H9 (cell line): ENCODE data around the gene COL18A1. TPM values are rescaled to one million over a fixed set of nuclear protein-coding genes. Genes with fewer than 3 reads are reported as not detected.

Experiments
- DNase-seq: peaks from one replicate; pipeline ENCODE4 v3.0.0-alpha.2; 2017
- H2AFZ ChIP-seq: one replicate; pipeline ENCODE4 v1.6.1; 2013; ENCODE audit warnings: mild to moderate bottlenecking, low read length, control low read depth, moderate library complexity
- H2AK5ac ChIP-seq: 2 replicates; pipeline ENCODE4 v1.6.1; 2013; ENCODE audit warnings: low read length, control low read depth, mixed read lengths; ENCODE audit not compliant: insufficient read length
- H2BK120ac ChIP-seq: one replicate; pipeline ENCODE4 v1.6.1; 2013; ENCODE audit warnings: low read depth, mild to moderate bottlenecking, low read length, control low read depth, inconsistent platforms; ENCODE audit not compliant: poor library complexity, severe bottlenecking
- H2BK12ac ChIP-seq: 2 replicates; pipeline ENCODE4 v1.6.1; 2013; ENCODE audit warnings: low read length, control low read depth, mixed read lengths, low read depth; ENCODE audit not compliant: insufficient read length
- H2BK15ac ChIP-seq: 2 replicates; pipeline ENCODE4 v1.6.1; 2013; ENCODE audit warnings: low read depth, low read length, control low read depth
- H2BK20ac ChIP-seq: one replicate; pipeline ENCODE4 v1.6.1; 2013; ENCODE audit warnings: low read depth, mild to moderate bottlenecking, low read length, control low read depth, inconsistent platforms; ENCODE audit not compliant: poor library complexity, severe bottlenecking
- H2BK5ac ChIP-seq: 2 replicates; pipeline ENCODE4 v1.6.1; 2013; ENCODE audit warnings: low read length, control low read depth, mixed read lengths; ENCODE audit not compliant: insufficient read length
- H3K14ac ChIP-seq: 2 replicates; pipeline ENCODE4 v1.6.1; 2013; ENCODE audit warnings: low read length, control low read depth; ENCODE audit not compliant: insufficient read depth
- H3K18ac ChIP-seq: 2 replicates; pipeline ENCODE4 v1.6.1; 2013; ENCODE audit warnings: low read depth, mild to moderate bottlenecking, mixed read lengths, low read length, control low read depth; ENCODE audit not compliant: insufficient read length
- H3K23ac ChIP-seq: 2 replicates; pipeline ENCODE4 v1.6.1; 2013; ENCODE audit warnings: low read length, control low read depth, mixed read lengths, low read depth; ENCODE audit not compliant: insufficient read length
- H3K23me2 ChIP-seq: 2 replicates; pipeline ENCODE4 v1.6.1; 2013; ENCODE audit warnings: low read depth, mild to moderate bottlenecking, mixed read lengths, low read length, control low read depth; ENCODE audit not compliant: insufficient read length, poor library complexity, severe bottlenecking
- H3K27ac ChIP-seq: 2 replicates; pipeline ENCODE4 v1.5.1; 2013; ENCODE audit warnings: low read length, control low read depth, mixed read lengths, low read depth; ENCODE audit not compliant: insufficient read length
- H3K27me3 ChIP-seq: 2 replicates; pipeline ENCODE4 v1.6.1; 2013; ENCODE audit warnings: low read length, control low read depth, inconsistent platforms; ENCODE audit not compliant: insufficient read depth
- H3K4ac ChIP-seq: 2 replicates; pipeline ENCODE4 v1.6.1; 2013; ENCODE audit warnings: low read depth, mild to moderate bottlenecking, control low read depth, inconsistent platforms, low read length, moderate library complexity
- H3K4me1 ChIP-seq: 2 replicates; pipeline ENCODE4 v1.6.1; 2013; ENCODE audit warnings: low read length, control low read depth, inconsistent platforms; ENCODE audit not compliant: insufficient read depth
- H3K4me2 ChIP-seq: 2 replicates; pipeline ENCODE4 v1.6.1; 2013; ENCODE audit warnings: low read length, control low read depth, mixed read lengths; ENCODE audit not compliant: insufficient read length, insufficient read depth
- H3K56ac ChIP-seq: 2 replicates; pipeline ENCODE4 v1.6.1; 2013; ENCODE audit warnings: low read depth, mild to moderate bottlenecking, mixed read lengths, low read length, control low read depth; ENCODE audit not compliant: insufficient read length
- H3K79me1 ChIP-seq: 2 replicates; pipeline ENCODE4 v1.6.1; 2013; ENCODE audit warnings: low read depth, mild to moderate bottlenecking, moderate library complexity, low read length, control low read depth, inconsistent platforms; ENCODE audit not compliant: insufficient read depth, poor library complexity, severe bottlenecking
- H3K79me2 ChIP-seq: 2 replicates; pipeline ENCODE4 v1.6.1; 2013; ENCODE audit warnings: low read length, control low read depth, inconsistent platforms; ENCODE audit not compliant: insufficient read depth
- H3K9ac ChIP-seq: 2 replicates; pipeline ENCODE4 v1.6.1; 2013; ENCODE audit warnings: low read length, control low read depth, mixed read lengths; ENCODE audit not compliant: insufficient read length; ENCODE audit errors: extremely low read depth
- H3K9me3 ChIP-seq: one replicate; pipeline ENCODE4 v1.6.1; 2013; ENCODE audit warnings: low read depth, low read length, inconsistent platforms; ENCODE audit not compliant: control insufficient read depth
- H3T11ph ChIP-seq: one replicate; pipeline ENCODE4 v1.6.1; 2013; ENCODE audit warnings: mild to moderate bottlenecking, low read length, control low read depth, inconsistent platforms
- H4K20me1 ChIP-seq: one replicate; pipeline ENCODE4 v1.6.1; 2013; ENCODE audit not compliant: control insufficient read depth, insufficient read length, insufficient read depth
- H4K5ac ChIP-seq: 2 replicates; pipeline ENCODE4 v1.6.1; 2013; ENCODE audit warnings: low read depth, mild to moderate bottlenecking, mixed read lengths, low read length, control low read depth; ENCODE audit not compliant: insufficient read length
- H4K8ac ChIP-seq: replicated peaks from 2 replicates; pipeline ENCODE4 v1.6.1; 2013; ENCODE audit warnings: low read length, control low read depth, mixed read lengths, low read depth; ENCODE audit not compliant: insufficient read length
- H4K91ac ChIP-seq: 2 replicates; pipeline ENCODE4 v1.6.1; 2013; ENCODE audit warnings: low read depth, mild to moderate bottlenecking, moderate library complexity, mixed read lengths, low read length, control low read depth; ENCODE audit not compliant: insufficient read length
- H3K27ac Mint-ChIP-seq, 3 experiments: 2 replicates in 2 of 3; 3 replicates in 1 of 3; pipeline ENCODE4 v1.8.0; 2020 to 2021; ENCODE audit warnings: mixed read lengths in 3 of 3, mild to moderate bottlenecking in 1 of 3, moderate library complexity in 1 of 3
- H3K27me3 Mint-ChIP-seq: 2 replicates; pipeline ENCODE4 v1.8.0; 2021; ENCODE audit warnings: low read depth, mild to moderate bottlenecking, moderate library complexity, mixed read lengths
- H3K36me3 Mint-ChIP-seq, 3 experiments: 2 replicates in 2 of 3; 3 replicates in 1 of 3; pipeline ENCODE4 v1.8.0; 2020 to 2021; ENCODE audit warnings: low read depth in 3 of 3, mixed read lengths in 3 of 3; ENCODE audit not compliant: insufficient read depth in 1 of 3
- H3K4me1 Mint-ChIP-seq, 2 experiments: 2 replicates each; pipeline ENCODE4 v1.8.0; 2020; ENCODE audit warnings: mixed read lengths in 2 of 2
- H3K4me3 Mint-ChIP-seq, 2 experiments: 2 replicates in 1 of 2; 3 replicates in 1 of 2; pipeline ENCODE4 v1.8.0; 2020 to 2021; ENCODE audit warnings: mild to moderate bottlenecking in 2 of 2, mixed read lengths in 2 of 2, moderate library complexity in 1 of 2
- H3K9me3 Mint-ChIP-seq, 2 experiments: 2 replicates in 1 of 2; 3 replicates in 1 of 2; pipeline ENCODE4 v1.8.0; 2020; ENCODE audit warnings: mild to moderate bottlenecking in 2 of 2, mixed read lengths in 2 of 2, moderate library complexity in 1 of 2
- WGBS: extraction: QIAGEN DNeasy Blood & Tissue Kit; methylation state at CpG from one replicate; pipeline ENCODE4 v1.1.7; 2013; ENCODE audit warnings: missing lambda C conversion rate, low lambda C conversion rate, mixed read lengths; ENCODE audit not compliant: insufficient read length; ENCODE audit errors: extremely low coverage; 5-methylcytosine and 5-hydroxymethylcytosine counted together
- total RNA-seq: library from RNA; stranded (reverse); gene quantifications from 2 replicates; pipeline ENCODE4 v1.2.1, GENCODE V29; 2021
- TF ChIP-seq, protein P1 (sequence below): fragments of 200-600 bp; sonication (generic); conservative IDR thresholded peaks from 3 replicates; pipeline ENCODE4 v1.8.0; 2021; ENCODE audit warnings: antibody characterized with exemption, mild to moderate bottlenecking

Gene COL18A1
- total RNA-seq, 1 experiment from 2014 or later: 232 TPM

DNA sequence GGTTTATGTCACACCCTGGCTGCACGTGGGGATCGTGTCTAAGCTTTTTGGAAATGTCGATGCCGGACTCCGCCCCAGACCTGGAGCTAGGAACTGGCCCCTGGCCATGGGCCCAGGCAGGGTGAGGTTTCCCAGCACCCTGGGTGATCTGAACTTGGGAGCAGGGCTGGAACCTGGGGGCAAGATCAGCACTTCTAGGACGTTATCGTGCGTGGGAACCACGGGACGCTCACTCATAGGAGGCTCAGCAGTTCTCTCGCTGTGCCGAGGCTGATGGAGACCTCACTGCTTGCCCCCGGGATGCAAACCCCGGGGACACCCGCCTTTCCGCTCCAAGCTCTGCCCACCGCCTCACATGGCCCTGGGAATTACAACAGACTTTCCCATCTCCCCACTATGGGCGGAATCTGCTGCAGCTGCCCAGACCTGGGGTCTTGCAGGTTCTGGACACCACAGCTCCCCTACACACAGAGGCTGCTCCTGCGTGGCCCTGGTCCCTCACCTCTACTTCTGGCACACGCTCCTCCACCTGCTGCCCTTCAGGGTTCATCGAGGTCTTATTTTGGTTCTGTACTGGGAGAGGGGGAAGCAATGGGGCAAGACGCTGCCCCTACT is 35.9 kb downstream of the COL18A1 start:
- Histone ChIP-seq H2BK5ac (no peak overlapping the region), H3K23ac (no peak overlapping the region), H3K56ac (no peak overlapping the region), H2BK20ac (no peak overlapping the region), H3K23me2 (no peaks in the 10 kb centered on the region), H3K4me1 (no peaks in the 10 kb centered on the region), H3K9me3 (no peaks in the 10 kb centered on the region), H3K4me2 (no peak overlapping the region), H3K14ac (no peak overlapping the region; the same call in 1 of the 2 replicates), H4K8ac (no peak overlapping the region), H2AFZ (no peak overlapping the region), H3T11ph (no peak overlapping the region), H3K18ac (no peak overlapping the region), H3K27ac (no peak overlapping the region), H2AK5ac (no peak overlapping the region), H4K5ac (no peak overlapping the region), H4K91ac (no peak overlapping the region), H3K79me1 (peaks cover 23% of the 10 kb centered on the region), H2BK15ac (no peak overlapping the region), H3K79me2 (peaks cover 49% of the 10 kb centered on the region), H2BK120ac (no peak overlapping the region), H3K27me3 (no peaks in the 10 kb centered on the region), H3K9ac (no peak overlapping the region), H3K4ac (no peak overlapping the region), H2BK12ac (no peak overlapping the region), H4K20me1 (no peaks in the 10 kb centered on the region)
- TF ChIP-seq, protein P1, sequence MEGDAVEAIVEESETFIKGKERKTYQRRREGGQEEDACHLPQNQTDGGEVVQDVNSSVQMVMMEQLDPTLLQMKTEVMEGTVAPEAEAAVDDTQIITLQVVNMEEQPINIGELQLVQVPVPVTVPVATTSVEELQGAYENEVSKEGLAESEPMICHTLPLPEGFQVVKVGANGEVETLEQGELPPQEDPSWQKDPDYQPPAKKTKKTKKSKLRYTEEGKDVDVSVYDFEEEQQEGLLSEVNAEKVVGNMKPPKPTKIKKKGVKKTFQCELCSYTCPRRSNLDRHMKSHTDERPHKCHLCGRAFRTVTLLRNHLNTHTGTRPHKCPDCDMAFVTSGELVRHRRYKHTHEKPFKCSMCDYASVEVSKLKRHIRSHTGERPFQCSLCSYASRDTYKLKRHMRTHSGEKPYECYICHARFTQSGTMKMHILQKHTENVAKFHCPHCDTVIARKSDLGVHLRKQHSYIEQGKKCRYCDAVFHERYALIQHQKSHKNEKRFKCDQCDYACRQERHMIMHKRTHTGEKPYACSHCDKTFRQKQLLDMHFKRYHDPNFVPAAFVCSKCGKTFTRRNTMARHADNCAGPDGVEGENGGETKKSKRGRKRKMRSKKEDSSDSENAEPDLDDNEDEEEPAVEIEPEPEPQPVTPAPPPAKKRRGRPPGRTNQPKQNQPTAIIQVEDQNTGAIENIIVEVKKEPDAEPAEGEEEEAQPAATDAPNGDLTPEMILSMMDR: no peak
- H3K27ac Mint-ChIP-seq: peak overlapping the region in 2 of 3 experiments; percentile 15 to 61; a peak in 2 of 7 replicates
- H3K9me3 Mint-ChIP-seq: peaks cover 0 to 2% of the 10 kb centered on the region in 2 experiments; a peak in 2 of 5 replicates
- peaks cover 9 to 18% of the 10 kb centered on the region in 2 experiments for H3K4me1 Mint-ChIP-seq
- WGBS: no CpG with 5 or more reads among the region's 22 CpGs
- H3K27me3 Mint-ChIP-seq: no peaks in the 10 kb centered on the region; the same call in 1 of the 2 replicates
- no peak for DNase-seq
- H3K4me3 Mint-ChIP-seq: no peak overlapping the region
- peaks cover 25 to 33% (median 28%) of the 10 kb centered on the region in 3 experiments for H3K36me3 Mint-ChIP-seq
